Lower leg skin (tissue), 3 donors: ENCODE measurements around the gene RPTOR.

Experiments used
- CTCF ChIP-seq, 3 donors: fragments of 450-650 bp; IDR thresholded peaks; one replicate each; pipeline ENCODE4 v1.5.1; 2016; ENCODE audit warnings: antibody characterized with exemption in 3 of 3, mild to moderate bottlenecking in 3 of 3, moderate library complexity in 2 of 3
- POLR2A ChIP-seq, 2 donors: fragments of 450-650 bp; IDR thresholded peaks; one replicate each; pipeline ENCODE4 v1.6.1; 2016 to 2017; ENCODE audit warnings: antibody characterized with exemption in 2 of 2, mild to moderate bottlenecking in 1 of 2, moderate library complexity in 1 of 2

DNA sequence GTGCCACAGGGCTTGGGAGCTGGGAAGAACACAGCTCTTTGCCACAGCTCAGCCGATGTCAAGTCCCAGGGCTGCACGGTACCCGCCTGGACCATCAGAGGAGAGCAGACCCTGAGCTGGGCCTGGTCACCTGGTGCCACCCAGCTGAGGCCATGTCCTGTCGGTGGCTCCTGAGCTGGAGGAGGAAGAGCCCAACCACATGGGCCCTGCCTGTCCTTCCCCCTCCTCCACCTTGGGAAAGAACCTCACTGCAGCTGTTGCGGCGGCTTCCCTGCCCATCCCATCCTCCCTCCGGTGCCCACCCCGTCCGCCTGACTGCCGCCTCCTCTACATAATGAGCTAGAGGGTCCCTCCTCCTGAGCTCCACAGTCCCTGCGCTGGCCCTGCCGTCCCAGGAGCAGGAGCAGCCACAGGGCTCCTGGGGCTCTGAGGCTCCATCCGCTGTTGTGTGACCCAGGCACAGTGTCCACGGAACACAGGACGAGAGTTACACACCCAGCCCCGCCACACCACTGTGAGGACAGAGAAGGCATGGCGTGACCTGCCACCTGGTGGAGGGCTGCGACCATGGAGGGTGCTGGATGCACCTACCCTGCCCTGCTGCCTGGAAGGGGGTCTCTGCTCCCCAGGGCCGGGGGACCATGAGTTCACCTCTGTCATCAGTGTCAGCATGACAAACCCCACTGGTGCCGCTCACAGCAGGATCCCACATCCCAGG is 425.6 kb downstream of the RPTOR start:
- no peak for TF ChIP-seq CTCF (IDR thresholded peaks at IDR 0.05)
- TF ChIP-seq POLR2A (IDR thresholded peaks at IDR 0.05), result no peak
